Endothelial cell of hepatic sinusoid (primary cell): ENCODE measurements around the gene MGAT1.
"Not testable (repeated sequence)": the region's sequence is repeated elsewhere in the genome, so short reads cannot be mapped to it uniquely, and the experiment has no call there.

Experiments
- in situ Hi-C: cut with HindIII; loops from 2 replicates; pipeline ENCODE4 v1.10.0; 2017; ENCODE audit warnings: low sequenced_read_pairs

The MGAT1 gene

GRCh38 chr5:180807046-180807445, 4.4 kb upstream of the MGAT1 start:
- in situ Hi-C loops, result no loop called here

- in situ Hi-C loops, result no loop called here
Measured at GRCh38 chr5:180806351-180807011, 3.9 kb upstream of the MGAT1 start.

- in situ Hi-C loops, result loop anchor here (5.0 kb wide), 1 partner anchor 33 kb away; no protein-coding TSS in a partner anchor
Measured at GRCh38 chr5:180804129-180804618, 1.6 kb upstream of the MGAT1 start.

GRCh38 chr5:180803181-180804128, 849 bp upstream of the MGAT1 start:
- in situ Hi-C loops, result loop anchor here (5.0 kb wide), 1 partner anchor 34 kb away; no protein-coding TSS in a partner anchor

- in situ Hi-C loops, result loop anchor here (5.0 kb wide), 1 partner anchor 36 kb away; no protein-coding TSS in a partner anchor
Measured at GRCh38 chr5:180801596-180802324, 846 bp downstream of the MGAT1 start.

GRCh38 chr5:180799902-180800801, 2.5 kb downstream of the MGAT1 start:
- in situ Hi-C loops, result loop anchor here (5.0 kb wide), 1 partner anchor 37 kb away; no protein-coding TSS in a partner anchor

- in situ Hi-C loops, result no loop called here
Measured at GRCh38 chr5:180799194-180799593, 3.4 kb downstream of the MGAT1 start.

GRCh38 chr5:180798193-180798592, 4.4 kb downstream of the MGAT1 start:
- in situ Hi-C loops, result no loop called here

GRCh38 chr5:180797256-180798192, 5.1 kb downstream of the MGAT1 start:
- in situ Hi-C loops, result no loop called here

GRCh38 chr5:180795771-180796313, 6.8 kb downstream of the MGAT1 start:
- in situ Hi-C loops, result no loop called here

GRCh38 chr5:180792965-180793287, 9.7 kb downstream of the MGAT1 start:
- in situ Hi-C loops, result no loop called here

- in situ Hi-C loops, result no loop called here
Measured at GRCh38 chr5:180792287-180792964, 10.2 kb downstream of the MGAT1 start.

GRCh38 chr5:180791611-180792213, 10.9 kb downstream of the MGAT1 start:
- in situ Hi-C loops, result no loop called here

- in situ Hi-C loops, result no loop called here
Measured at GRCh38 chr5:180790524-180790923, 12.1 kb downstream of the MGAT1 start.

GRCh38 chr5:180790020-180790419, 12.6 kb downstream of the MGAT1 start:
- in situ Hi-C loops, result no loop called here

- in situ Hi-C loops, result not testable (repeated sequence)
Measured at GRCh38 chr5:180788651-180789410, 13.8 kb downstream of the MGAT1 start.
